Body of pancreas (tissue), 4 donors: ENCODE measurements around the gene OR52H1. TPM values are rescaled to one million over a fixed set of nuclear protein-coding genes. Genes with fewer than 3 reads are reported as not detected.

Experiments
- ATAC-seq: fragments of 150-250 bp; one replicate; pipeline ENCODE4 v1.9.1; 2016
- DNase-seq, 4 donors: peaks; one replicate each; pipeline ENCODE4 v3.0.0-alpha.2; 2019
- H3K27ac ChIP-seq, 4 donors: fragments of 200-600 bp; sonication (generic); 1 replicate in 3 of 4; 2 replicates in 1 of 4; pipeline versions ENCODE4 v1.5.1 to v1.6.1; 2016 to 2019; ENCODE audit warnings: mild to moderate bottlenecking in 1 of 4, mixed read lengths in 1 of 4, moderate library complexity in 1 of 4
- H3K27me3 ChIP-seq, 2 donors: fragments of 200-600 bp; sonication (generic); one replicate each; pipeline ENCODE4 v1.6.0; 2016; ENCODE audit warnings: mild to moderate bottlenecking in 1 of 2
- H3K36me3 ChIP-seq, 2 donors: fragments of 200-600 bp; sonication (generic); replicated peaks in 1 of 2; 2 replicates each; pipeline ENCODE4 v1.5.1; 2016; ENCODE audit warnings: low read depth in 2 of 2; ENCODE audit not compliant: insufficient read depth in 1 of 2
- H3K4me1 ChIP-seq: fragments of 200-600 bp; sonication (generic); one replicate; pipeline ENCODE4 v1.6.0; 2016
- H3K4me3 ChIP-seq, 2 donors: fragments of 200-600 bp; sonication (generic); 1 replicate in 1 of 2; 2 replicates in 1 of 2; pipeline ENCODE4 v1.5.1; 2016 to 2019
- H3K9me3 ChIP-seq, 3 donors: fragments of 200-600 bp; sonication (generic); 1 replicate in 2 of 3; 2 replicates in 1 of 3; pipeline ENCODE4 v1.5.1; 2016
- POLR2A ChIP-seq, 3 donors: fragments of 450-650 bp; IDR thresholded peaks; one replicate each; pipeline ENCODE4 v1.6.1; 2016; ENCODE audit warnings: antibody characterized with exemption in 3 of 3, mild to moderate bottlenecking in 2 of 3
- WGBS, 2 donors: methylation state at CpG; one replicate each; pipeline ENCODE4 v1.1.5; 2017; 5-methylcytosine and 5-hydroxymethylcytosine counted together
- intact Hi-C: fragments of 100-400 bp; cut with DNase I; formaldehyde crosslinking; loops from one replicate; pipeline ENCODE4 v1.15.1; 2023
- total RNA-seq, 2 donors: library from RNA; depleted of rRNA; stranded (reverse); fragments of >200 nt; gene quantifications; one replicate each; pipeline ENCODE4 v1.1.0, GENCODE V29; 2016
- TF ChIP-seq, protein P1 (sequence below), 7 experiments: fragments of 450-650 bp in 4 of 7; fragments of 200-600 bp in 3 of 7; sonication (generic) in 3 of 7; IDR thresholded peaks; one replicate each; pipeline ENCODE4 v1.5.1; 2016 to 2019; ENCODE audit warnings: antibody characterized with exemption in 7 of 7

Gene OR52H1
- total RNA-seq, 2 donors from 2014 or later: 0.78 to 5.9 TPM

DNA sequence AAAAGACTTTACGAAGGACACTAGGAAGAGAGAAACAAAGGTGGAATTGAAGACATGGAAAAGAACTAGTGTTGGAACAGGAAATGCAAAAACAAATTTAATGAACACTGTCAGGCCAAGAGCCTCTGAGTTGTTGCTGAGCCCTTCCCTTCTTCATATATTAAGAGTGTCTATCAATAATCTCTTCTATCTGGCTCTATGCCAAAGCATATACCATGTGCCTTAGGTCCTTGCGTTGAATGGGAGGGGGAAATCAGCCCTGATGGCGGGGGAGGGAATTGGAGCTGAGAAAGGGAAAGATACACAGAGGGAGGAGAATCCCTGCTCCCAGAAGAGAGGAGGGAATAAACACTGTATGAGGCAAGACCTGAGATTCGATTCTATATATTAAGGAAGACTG lies 26.8 kb upstream of the OR52H1 start:
- Histone ChIP-seq H3K27ac (no peak overlapping the region), H3K9me3 (no peaks in the 10 kb centered on the region), H3K4me3 (no peak overlapping the region), H3K36me3 (no peaks in the 10 kb centered on the region), H3K27me3 (no peaks in the 10 kb centered on the region), H3K4me1 (no peaks in the 10 kb centered on the region)
- ATAC-seq: no peak
- TF ChIP-seq, protein P1, sequence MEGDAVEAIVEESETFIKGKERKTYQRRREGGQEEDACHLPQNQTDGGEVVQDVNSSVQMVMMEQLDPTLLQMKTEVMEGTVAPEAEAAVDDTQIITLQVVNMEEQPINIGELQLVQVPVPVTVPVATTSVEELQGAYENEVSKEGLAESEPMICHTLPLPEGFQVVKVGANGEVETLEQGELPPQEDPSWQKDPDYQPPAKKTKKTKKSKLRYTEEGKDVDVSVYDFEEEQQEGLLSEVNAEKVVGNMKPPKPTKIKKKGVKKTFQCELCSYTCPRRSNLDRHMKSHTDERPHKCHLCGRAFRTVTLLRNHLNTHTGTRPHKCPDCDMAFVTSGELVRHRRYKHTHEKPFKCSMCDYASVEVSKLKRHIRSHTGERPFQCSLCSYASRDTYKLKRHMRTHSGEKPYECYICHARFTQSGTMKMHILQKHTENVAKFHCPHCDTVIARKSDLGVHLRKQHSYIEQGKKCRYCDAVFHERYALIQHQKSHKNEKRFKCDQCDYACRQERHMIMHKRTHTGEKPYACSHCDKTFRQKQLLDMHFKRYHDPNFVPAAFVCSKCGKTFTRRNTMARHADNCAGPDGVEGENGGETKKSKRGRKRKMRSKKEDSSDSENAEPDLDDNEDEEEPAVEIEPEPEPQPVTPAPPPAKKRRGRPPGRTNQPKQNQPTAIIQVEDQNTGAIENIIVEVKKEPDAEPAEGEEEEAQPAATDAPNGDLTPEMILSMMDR (IDR thresholded peaks at IDR 0.05): no peak
- TF ChIP-seq POLR2A (IDR thresholded peaks at IDR 0.05): no peak
- 70 to 71% methylated on average over 4 of the region's 4 CpGs for WGBS, 2 donors
- no peak for DNase-seq
- intact Hi-C loops: no loop called here

DNA sequence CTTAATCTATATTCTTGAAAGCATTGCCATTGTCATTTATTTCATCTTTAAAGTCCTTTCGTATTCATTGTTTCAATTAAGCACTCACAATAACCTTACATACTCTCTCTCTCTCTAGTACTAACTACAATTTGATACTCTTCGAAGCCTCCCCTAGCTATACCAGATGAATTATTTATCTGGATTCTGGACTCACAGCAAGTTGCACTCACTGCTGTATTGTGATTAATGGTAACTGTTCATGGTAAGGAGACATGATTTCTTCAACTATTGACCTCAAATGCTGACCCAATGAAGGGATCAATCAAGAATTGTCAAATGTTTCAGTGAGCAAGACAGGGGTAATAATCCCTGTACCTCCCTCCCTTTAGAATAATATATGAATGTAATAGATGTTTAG lies 26.3 kb upstream of the OR52H1 start:
- Histone ChIP-seq H3K4me3 (no peak overlapping the region), H3K27ac (no peak overlapping the region), H3K9me3 (no peaks in the 10 kb centered on the region), H3K4me1 (no peaks in the 10 kb centered on the region), H3K36me3 (no peaks in the 10 kb centered on the region), H3K27me3 (no peaks in the 10 kb centered on the region)
- WGBS, 2 donors: 89% methylated on average over 2 of the region's 2 CpGs
- DNase-seq: no peak
- TF ChIP-seq, protein P1 (IDR thresholded peaks at IDR 0.05): no peak
- no peak for TF ChIP-seq POLR2A (IDR thresholded peaks at IDR 0.05)
- intact Hi-C loops: no loop called here
- no peak for ATAC-seq

DNA sequence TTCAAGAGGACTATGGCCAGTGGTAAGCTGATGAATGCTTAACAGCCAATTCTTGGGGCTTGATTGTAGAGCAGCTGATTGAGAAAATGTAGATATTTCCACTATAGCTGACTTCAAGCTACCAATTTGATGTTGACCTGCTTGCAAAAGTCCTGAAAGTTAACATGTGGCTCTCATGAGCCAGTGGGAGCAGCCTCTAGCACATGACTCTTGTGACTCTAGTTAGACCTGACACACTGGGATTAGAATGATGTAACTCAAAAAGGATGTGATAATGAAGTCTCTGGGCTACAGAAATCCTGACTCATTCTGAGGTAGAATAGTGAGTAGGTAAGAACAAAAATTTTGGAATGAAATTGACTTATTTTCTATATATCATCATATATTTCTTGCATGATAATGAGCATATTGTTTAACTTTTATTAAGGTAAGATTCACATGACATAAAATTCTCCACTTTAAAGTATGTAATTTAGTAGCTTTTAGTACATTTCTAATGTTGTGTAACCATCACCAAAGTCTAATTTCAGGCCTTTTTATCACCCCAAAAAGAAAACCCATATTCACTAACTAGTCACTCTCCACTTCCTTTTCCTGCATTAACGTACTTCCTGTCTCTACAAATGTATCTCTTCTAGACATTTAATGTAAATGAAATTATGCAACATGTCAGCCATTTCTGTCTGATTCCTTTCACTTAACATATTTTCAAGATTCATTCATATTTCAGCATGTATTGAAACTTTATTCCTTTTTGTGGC lies 16.1 kb upstream of the OR52H1 start:
- Histone ChIP-seq H3K36me3 (no peaks in the 10 kb centered on the region), H3K4me1 (no peaks in the 10 kb centered on the region), H3K27ac (no peak overlapping the region), H3K27me3 (no peaks in the 10 kb centered on the region), H3K4me3 (no peak overlapping the region), H3K9me3 (no peaks in the 10 kb centered on the region)
- WGBS, 2 donors: 83 to 86% methylated on average over 1 of the region's 1 CpG
- TF ChIP-seq, protein P1 (IDR thresholded peaks at IDR 0.05): no peak
- no peak for TF ChIP-seq POLR2A (IDR thresholded peaks at IDR 0.05)
- DNase-seq (no peak), ATAC-seq (no peak)
- intact Hi-C loops: no loop called here

DNA sequence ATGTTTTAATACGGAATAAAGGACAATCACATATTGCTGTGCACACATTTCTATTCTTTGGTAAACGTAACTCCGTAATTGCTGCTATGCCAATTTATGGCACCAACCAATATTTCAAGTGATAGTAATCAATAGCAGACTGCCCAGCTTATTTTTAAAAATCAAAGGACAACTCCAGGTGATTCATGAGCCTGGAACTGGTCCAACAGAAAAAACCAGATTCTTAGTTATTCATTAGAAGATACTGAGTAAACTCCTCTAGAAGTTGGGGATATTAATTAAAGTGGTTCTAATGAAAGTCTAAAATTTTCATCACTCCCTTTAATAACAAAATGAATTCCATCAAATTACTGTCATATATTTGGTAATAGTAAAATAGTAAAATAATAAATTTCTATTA lies 9.4 kb upstream of the OR52H1 start:
- intact Hi-C loops: no loop called here
- 40 to 50% methylated on average over 3 of the region's 3 CpGs for WGBS, 2 donors
- Histone ChIP-seq H3K9me3 (no peaks in the 10 kb centered on the region), H3K4me3 (no peak overlapping the region), H3K4me1 (no peaks in the 10 kb centered on the region), H3K27me3 (no peaks in the 10 kb centered on the region), H3K27ac (no peak overlapping the region), H3K36me3 (no peaks in the 10 kb centered on the region)
- TF ChIP-seq, protein P1 (IDR thresholded peaks at IDR 0.05): no peak
- TF ChIP-seq POLR2A (IDR thresholded peaks at IDR 0.05): no peak
- DNase-seq: no peak
- ATAC-seq: no peak

DNA sequence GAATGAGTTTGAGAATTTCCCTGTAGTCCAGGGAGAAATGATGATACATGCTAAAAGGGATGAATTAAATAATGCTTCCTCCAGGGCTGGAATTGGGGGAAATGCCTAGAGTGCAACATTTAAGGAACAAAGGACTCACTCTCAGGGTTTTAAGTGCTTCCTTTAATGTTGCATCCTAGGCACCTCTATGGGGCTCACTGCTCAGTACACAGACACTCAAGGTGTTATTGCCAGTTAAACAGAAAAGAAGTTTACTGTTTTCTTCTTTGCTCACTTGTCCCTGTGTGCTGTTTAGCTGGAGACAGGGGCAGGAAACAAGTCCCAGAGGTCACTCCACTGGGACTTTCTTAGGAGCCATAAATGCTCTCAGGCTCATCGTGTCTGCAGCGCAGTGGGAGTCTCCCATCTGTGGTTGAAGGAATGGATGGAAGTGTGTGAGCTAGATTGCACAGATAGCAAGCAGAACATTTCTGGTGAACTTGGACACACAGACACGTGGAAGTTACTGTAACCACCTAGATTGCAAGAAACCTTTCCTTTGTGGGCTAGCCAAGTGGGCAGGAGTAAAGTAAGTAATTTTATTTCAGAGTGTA lies 8.4 kb upstream of the OR52H1 start:
- ATAC-seq: no peak
- no peaks in the 10 kb centered on the region for H3K4me1 ChIP-seq

More for the DNA sequence above, 8.4 kb upstream of the OR52H1 start:
- intact Hi-C loops: no loop called here
- no peaks in the 10 kb centered on the region for H3K36me3 ChIP-seq
- WGBS, 2 donors: 63 to 82% methylated on average over 3 of the region's 3 CpGs
- TF ChIP-seq, protein P1 (IDR thresholded peaks at IDR 0.05): no peak
- no peak for TF ChIP-seq POLR2A (IDR thresholded peaks at IDR 0.05)
- H3K27me3 ChIP-seq: no peaks in the 10 kb centered on the region
- no peaks in the 10 kb centered on the region for H3K9me3 ChIP-seq
- no peak overlapping the region for H3K27ac ChIP-seq
- no peak for DNase-seq
- H3K4me3 ChIP-seq: no peak overlapping the region
